Activated T-cell treated with anti-CD3 and anti-CD28 coated beads, Interleukin-2, amount 50 U/mL, for 24 hours (primary cell): ENCODE measurements around the gene NUDT19.

Experiments used
- DNase-seq: peaks from one replicate; pipeline ENCODE4 v3.0.0-alpha.2; 2020
- H3K27ac Mint-ChIP-seq: 2 replicates; pipeline ENCODE4 v1.8.0; 2020; ENCODE audit warnings: mild to moderate bottlenecking, mixed read lengths
- H3K27me3 Mint-ChIP-seq: 2 replicates; pipeline ENCODE4 v1.8.0; 2020; ENCODE audit warnings: mixed read lengths
- H3K36me3 Mint-ChIP-seq: 2 replicates; pipeline ENCODE4 v1.8.0; 2020; ENCODE audit warnings: low read depth, mixed read lengths
- H3K4me1 Mint-ChIP-seq: 2 replicates; pipeline ENCODE4 v1.8.0; 2020; ENCODE audit warnings: low read depth, mixed read lengths
- H3K4me3 Mint-ChIP-seq: 2 replicates; pipeline ENCODE4 v1.8.0; 2020; ENCODE audit warnings: mild to moderate bottlenecking, moderate library complexity, mixed read lengths
- H3K9me3 Mint-ChIP-seq: 2 replicates; pipeline ENCODE4 v1.8.0; 2020; ENCODE audit warnings: mixed read lengths

The NUDT19 gene

DNA sequence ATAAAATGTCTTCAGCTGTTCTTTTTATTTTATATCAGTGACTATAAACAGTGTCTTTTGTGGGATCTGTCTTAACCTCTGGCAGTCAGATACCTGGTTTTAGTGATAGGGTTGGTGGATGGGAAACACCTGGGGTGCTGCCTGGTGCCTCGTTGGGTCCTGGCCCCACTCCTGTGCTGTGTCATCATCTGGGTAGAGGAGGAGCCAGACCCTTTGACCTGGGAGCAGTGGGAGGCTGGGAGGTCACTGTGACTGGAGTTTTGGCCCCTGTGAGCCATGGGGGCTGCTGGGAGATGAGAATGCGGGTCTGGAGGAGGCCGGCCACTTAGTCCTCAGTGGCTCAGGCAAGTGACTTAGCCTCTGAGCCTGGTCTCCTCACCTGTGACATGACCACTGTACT is 57.3 kb downstream of the NUDT19 start:
- Mint-ChIP-seq H3K4me1 (peaks cover 13% of the 10 kb centered on the region), H3K27ac (no peak overlapping the region), H3K4me3 (no peak overlapping the region), H3K27me3 (peaks cover 39% of the 10 kb centered on the region), H3K9me3 (no peaks in the 10 kb centered on the region), H3K36me3 (no peaks in the 10 kb centered on the region)
- no peak for DNase-seq

GRCh38 chr19:32749361-32749760 is 57.7 kb downstream of the NUDT19 start:
- Mint-ChIP-seq H3K9me3 (no peaks in the 10 kb centered on the region), H3K27me3 (peaks cover 43% of the 10 kb centered on the region), H3K4me3 (no peak overlapping the region), H3K4me1 (peaks cover 13% of the 10 kb centered on the region), H3K27ac (no peak overlapping the region), H3K36me3 (no peaks in the 10 kb centered on the region)
- no peak for DNase-seq

GRCh38 chr19:32750441-32751055 is 58.9 kb downstream of the NUDT19 start:
- H3K36me3 Mint-ChIP-seq, result no peaks in the 10 kb centered on the region
- peaks cover 52% of the 10 kb centered on the region for H3K27me3 Mint-ChIP-seq
- peaks cover 13% of the 10 kb centered on the region for H3K4me1 Mint-ChIP-seq
- no peak overlapping the region for H3K4me3 Mint-ChIP-seq
- no peaks in the 10 kb centered on the region for H3K9me3 Mint-ChIP-seq
- no peak for DNase-seq
- H3K27ac Mint-ChIP-seq, result no peak overlapping the region

DNA sequence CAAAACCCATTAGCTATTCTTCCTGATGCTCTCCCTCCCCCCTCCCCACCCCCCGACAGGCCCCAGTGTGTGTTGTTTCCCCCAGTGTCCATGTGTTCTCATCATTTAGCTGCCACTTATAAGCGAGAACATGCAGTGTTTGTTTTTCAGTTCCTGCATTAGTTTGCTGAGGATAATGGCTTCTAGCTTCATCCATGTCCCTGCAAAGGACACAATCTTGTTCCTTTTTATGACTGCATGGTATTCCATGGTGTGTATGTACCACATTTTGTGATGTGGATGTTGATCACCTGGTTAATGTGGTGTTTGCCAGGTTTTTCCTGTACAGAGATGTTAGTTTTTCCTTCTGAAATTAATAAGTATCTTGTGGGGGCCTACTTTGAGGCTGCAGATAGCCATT is 59.4 kb downstream of the NUDT19 start:
- no peaks in the 10 kb centered on the region for H3K36me3 Mint-ChIP-seq
- no peaks in the 10 kb centered on the region for H3K9me3 Mint-ChIP-seq
- peaks cover 56% of the 10 kb centered on the region for H3K27me3 Mint-ChIP-seq
- peaks cover 13% of the 10 kb centered on the region for H3K4me1 Mint-ChIP-seq
- H3K27ac Mint-ChIP-seq, result no peak overlapping the region
- DNase-seq, result no peak
- no peak overlapping the region for H3K4me3 Mint-ChIP-seq

DNA sequence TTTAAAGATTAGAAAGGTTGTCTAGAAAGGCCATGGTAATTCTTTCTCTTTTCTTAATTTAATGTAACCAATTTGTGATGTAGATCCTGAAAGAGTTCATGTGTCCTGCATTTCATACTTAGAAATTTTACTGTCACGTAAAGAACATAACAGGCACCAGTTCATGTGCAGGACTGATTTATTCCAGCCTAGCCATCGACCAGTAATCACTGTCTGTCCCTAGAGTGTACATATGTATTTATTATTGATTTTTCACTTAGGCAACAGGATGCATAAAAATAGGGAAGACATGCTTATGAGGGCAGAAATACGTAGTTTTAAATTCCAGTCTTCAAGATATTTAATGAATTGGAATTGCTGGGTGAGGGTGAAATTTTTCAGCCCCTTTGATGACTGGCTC is 65.6 kb downstream of the NUDT19 start:
- Mint-ChIP-seq H3K4me3 (no peak overlapping the region), H3K4me1 (peaks cover 2% of the 10 kb centered on the region), H3K27me3 (peaks cover 43% of the 10 kb centered on the region), H3K27ac (no peak overlapping the region), H3K36me3 (no peaks in the 10 kb centered on the region), H3K9me3 (no peaks in the 10 kb centered on the region)
- DNase-seq, result no peak
